IPS DF 4.7 (cell line): ENCODE results near the gene RASGRF2.
A peak's percentile ranks its signal among the peaks of the same experiment; 100 is the strongest.

Experiments used
- DNase-seq: peaks from one replicate; pipeline ENCODE4 v3.0.0-alpha.2; 2013; ENCODE audit warnings: low spot score; ENCODE audit errors: extremely low read depth

Gene RASGRF2

GRCh38 chr5:81166430-81166829 lies 206.3 kb downstream of the RASGRF2 start:
- DNase-seq: no peak

GRCh38 chr5:81167078-81167477 lies 206.9 kb downstream of the RASGRF2 start:
- no peak for DNase-seq

DNA sequence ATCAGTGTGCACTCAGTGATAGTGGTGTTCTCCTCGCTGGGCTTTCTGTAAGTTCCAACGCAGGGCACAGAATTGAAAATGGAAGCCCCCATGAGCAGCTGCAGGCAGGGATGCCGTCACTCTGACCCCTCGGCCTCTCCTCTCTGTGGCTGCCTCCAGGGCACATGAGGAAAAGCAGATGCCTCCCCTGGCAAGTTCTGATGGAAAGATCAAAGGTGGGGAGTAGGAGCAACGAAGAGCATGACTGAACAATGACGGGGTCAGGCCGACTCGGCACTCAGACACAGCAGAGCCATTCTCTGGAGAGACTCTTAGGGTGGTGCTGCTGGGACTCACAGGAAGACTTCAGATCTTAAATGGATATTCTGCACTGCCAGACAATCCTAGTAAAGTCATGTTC lies 207.4 kb downstream of the RASGRF2 start:
- DNase-seq: no peak

DNA sequence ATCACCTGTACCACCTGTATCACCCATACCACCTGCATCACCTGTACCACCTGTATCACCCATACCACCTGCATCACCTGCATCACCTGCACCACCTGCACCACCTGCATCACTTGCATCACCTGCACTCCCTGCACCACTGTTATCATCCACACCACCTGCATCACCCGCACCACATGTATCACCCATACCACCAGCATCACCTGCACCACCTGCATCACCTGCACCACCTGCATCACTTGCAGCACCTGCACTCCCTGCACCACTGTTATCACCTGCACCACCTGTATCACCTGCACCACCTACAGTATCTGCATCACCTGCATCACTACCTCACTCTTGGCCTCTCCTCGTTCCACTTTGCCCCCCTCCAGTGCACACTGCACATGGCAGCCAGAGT lies 209.8 kb downstream of the RASGRF2 start:
- no peak for DNase-seq

DNA sequence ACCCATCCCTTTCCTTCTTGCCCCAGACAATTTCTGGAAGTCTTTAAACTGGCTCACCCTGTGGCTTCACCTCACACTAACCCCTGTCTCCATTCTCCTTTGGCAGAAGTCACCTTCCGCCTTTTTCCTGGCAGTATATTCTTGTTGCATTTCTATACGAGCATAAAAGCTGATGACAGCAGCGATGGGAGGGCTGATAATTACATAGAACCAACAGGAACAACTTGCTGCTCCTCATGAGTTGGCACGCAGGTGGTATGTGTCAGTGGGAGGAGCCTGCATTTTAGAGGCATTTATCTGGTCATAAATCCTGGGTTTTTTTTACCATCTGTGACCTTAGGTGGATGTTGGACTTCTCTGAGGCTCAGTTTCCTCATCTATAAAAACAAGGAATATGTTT lies 211.6 kb downstream of the RASGRF2 start:
- no peak for DNase-seq

DNA sequence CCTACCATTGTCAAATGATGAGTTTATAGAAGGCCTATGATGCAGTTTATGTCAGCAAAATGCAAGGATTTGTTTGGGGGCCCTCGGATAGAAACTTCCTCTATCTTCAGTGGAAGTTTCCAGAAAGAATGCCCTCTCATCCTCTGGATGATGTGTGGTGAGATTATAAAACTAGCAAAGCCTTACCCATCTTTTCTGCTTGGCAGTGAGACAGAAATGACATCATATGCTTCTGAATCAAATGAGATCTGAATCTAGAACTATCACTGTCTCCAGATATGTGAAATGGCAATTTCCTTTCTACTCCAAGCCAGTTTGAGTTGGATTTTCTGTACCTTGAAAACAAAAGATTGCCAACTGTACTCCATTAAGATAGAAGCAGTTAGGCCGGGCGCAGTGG lies 212.5 kb downstream of the RASGRF2 start:
- DNase-seq: no peak

- no peak for DNase-seq
These were observed 216.9 kb downstream of the RASGRF2 start for GRCh38 chr5:81177061-81177460.

DNA sequence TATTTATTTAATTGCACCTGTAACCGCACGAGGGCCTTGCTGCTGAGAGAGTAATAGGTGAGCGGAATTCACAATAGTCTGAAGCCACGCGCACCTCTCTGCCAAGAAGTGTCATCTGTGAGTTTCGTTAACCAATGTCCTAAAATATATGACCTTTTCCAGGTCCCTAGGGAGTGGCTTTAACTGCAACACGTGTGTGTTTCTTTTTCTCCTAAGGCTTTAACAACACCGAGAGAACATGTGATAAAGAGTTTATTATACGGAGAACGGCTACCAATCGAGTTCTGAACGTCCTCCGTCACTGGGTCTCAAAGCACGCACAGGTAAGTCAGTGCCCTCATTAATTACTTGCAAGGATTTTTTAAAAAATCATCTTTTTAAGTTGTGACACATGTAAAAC lies 219.8 kb downstream of the RASGRF2 start:
- no peak for DNase-seq

- no peak for DNase-seq
These were observed 220.8 kb downstream of the RASGRF2 start for GRCh38 chr5:81180780-81181460.

- no peak for DNase-seq
These were observed 221.6 kb downstream of the RASGRF2 start for GRCh38 chr5:81181576-81182316.

DNA sequence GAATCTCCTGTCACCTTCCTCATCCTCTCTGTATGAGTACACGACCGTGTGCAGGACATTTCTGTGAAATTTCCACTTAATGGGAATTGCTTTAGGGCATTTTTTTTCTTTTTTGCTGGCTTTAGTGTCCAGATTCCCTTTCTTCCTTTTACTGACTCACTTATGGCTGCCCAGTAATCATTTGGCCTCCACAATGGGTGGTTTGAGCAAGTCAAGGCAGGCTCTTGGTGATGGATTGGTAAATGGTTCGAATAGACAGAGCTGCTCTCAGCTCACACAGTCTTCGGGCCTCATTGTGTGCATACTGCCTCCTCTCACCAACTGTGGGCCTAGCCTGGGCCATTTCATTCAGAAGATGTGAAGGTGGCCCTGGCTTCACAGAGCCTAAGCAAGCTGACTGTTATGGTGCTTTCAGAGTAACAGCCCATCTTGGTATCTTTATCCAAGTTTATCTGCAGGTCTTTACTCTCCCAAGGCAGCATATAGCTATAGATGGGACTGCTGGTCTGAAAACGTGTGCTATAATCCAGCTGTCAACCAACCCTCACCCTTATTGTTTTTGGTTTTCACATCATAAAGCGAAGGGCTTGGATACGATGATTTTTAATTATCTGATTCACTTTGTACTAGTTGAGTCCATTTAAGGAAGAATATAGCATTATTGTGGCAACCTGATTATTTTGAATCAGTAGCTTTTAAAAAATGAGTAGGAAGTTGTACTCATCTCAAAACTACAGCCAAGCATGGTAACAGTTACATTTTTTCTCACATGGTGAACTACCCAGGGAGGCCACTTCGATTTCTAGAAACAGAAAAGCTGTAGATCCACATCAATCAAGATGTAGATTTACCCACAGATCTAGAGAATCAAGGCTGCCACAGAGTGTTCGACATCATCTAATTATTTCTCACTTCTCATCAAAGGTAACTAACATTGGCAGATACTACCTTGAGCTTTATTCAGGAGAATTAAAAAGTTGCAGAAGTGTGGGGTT lies 222.5 kb downstream of the RASGRF2 start:
- DNase-seq: no peak

- no peak for DNase-seq
These were observed 223.9 kb downstream of the RASGRF2 start for GRCh38 chr5:81183811-81184748.

- DNase-seq: no peak
These were observed 224.6 kb downstream of the RASGRF2 start for GRCh38 chr5:81184749-81185110.

GRCh38 chr5:81187885-81188284 lies 227.7 kb downstream of the RASGRF2 start:
- DNase-seq: no peak

DNA sequence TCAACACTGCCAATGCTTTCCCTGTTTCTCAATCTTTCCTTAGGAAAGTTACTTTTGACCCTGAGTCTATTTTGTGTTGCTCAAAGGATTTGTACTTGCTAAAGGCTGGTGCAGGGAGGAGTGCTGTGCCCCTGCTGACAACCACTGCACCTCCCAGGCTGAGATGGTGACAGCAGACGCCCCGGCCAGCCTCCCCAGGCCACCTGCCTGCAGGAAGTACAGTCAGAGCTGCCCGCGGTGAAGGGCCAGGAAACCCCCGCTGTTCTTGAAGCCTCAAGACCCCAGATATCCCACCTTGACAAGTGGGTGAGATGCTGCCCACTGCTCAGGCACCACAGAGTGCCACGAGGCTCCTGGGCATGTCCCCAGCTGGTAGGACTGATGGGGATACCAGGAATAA lies 228.8 kb downstream of the RASGRF2 start:
- DNase-seq: no peak

DNA sequence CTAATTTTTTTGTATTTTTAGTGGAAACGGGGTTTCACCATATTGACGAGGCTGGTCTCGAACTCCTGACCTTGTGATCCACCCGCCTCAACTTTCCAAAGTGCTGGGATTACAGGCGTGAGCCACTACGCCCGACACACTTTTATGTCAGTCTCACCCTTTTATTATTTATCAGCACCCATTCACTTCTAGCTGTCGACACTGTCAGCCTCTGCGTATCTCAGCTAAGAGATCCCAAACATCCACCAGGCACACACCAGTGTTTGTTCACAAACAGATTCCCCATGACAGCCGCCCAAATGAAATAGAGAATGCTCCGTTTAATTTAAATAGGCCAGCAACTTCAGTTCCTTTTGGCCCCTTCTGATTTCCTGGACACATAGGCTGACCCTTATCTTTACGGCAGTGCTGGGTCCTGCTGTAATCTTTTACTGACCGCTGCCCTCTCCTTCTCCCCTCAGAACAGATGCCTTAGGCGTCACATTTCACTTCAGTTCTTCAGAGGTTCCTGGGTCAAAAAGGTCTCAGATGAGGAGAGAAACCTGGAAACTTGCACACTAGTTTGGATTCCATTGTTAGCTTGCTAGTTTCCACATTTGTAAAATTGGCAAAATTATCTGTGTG lies 229.8 kb downstream of the RASGRF2 start:
- DNase-seq: no peak

- no peak for DNase-seq
These were observed 231.7 kb downstream of the RASGRF2 start for GRCh38 chr5:81191726-81192372.

DNA sequence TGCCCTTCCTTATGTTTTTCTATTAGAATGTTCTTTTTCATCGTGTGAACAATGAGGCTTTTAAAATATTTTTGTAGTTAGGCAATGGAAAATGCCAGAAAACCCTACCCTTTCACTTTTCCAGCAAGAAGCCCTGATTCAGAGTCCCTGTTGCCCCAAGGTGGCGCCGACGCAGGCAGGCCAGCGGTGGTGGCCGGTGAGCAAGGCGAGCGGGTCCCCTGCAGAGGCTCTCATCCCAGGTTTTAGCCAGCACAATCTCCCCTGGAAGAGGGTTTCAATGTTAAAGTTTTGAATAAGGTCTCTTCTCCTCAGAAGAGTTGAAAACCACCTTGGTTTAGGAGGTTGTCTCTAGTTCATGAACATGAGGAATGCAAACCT lies 232.2 kb downstream of the RASGRF2 start:
- DNase-seq: no peak

DNA sequence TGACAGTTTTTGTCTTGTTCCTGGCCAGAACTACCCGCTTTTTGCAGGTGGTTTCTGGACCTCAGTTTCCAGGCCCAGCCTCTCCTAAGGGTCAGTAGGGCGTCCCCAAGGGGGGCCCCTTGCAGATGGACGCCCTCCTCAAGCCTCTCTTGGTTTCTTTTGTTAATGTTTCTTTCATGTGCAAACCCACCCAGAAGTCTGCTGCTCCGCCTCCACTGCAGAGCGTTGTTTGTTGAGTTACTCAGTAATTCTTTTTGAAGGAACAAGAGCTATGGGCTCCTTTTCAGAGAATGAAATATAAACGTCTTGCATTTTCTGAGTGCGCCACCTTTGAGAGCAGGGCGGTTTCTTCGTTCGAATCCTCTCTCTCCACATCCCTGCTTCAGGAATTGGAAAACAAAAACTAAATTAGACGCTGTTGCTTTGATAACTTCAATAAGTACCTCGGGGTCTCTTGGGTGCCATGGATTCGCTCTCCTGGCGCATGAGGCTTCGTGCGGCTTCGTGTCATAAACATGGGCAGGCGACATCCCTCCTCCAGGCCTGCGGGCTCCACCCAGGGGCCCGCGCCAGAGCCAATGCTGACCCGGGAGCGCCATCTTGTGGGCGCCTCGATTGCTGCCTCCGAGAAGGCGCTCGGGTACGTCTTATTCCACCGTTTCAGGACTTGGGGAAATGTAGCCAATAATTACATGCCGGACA lies 234.6 kb downstream of the RASGRF2 start:
- DNase-seq: peak; percentile 14
